Glomerular visceral epithelial cell (primary cell): ENCODE data around the gene EDC4.
"Not testable (repeated sequence)": the region's sequence is repeated elsewhere in the genome, so short reads cannot be mapped to it uniquely, and the experiment has no call there.

ENCODE experiments used
- DNase-seq: peaks from one replicate; pipeline ENCODE4 v3.0.0-alpha.2; 2016; ENCODE audit errors: extremely low spot score

Gene EDC4, protein sequence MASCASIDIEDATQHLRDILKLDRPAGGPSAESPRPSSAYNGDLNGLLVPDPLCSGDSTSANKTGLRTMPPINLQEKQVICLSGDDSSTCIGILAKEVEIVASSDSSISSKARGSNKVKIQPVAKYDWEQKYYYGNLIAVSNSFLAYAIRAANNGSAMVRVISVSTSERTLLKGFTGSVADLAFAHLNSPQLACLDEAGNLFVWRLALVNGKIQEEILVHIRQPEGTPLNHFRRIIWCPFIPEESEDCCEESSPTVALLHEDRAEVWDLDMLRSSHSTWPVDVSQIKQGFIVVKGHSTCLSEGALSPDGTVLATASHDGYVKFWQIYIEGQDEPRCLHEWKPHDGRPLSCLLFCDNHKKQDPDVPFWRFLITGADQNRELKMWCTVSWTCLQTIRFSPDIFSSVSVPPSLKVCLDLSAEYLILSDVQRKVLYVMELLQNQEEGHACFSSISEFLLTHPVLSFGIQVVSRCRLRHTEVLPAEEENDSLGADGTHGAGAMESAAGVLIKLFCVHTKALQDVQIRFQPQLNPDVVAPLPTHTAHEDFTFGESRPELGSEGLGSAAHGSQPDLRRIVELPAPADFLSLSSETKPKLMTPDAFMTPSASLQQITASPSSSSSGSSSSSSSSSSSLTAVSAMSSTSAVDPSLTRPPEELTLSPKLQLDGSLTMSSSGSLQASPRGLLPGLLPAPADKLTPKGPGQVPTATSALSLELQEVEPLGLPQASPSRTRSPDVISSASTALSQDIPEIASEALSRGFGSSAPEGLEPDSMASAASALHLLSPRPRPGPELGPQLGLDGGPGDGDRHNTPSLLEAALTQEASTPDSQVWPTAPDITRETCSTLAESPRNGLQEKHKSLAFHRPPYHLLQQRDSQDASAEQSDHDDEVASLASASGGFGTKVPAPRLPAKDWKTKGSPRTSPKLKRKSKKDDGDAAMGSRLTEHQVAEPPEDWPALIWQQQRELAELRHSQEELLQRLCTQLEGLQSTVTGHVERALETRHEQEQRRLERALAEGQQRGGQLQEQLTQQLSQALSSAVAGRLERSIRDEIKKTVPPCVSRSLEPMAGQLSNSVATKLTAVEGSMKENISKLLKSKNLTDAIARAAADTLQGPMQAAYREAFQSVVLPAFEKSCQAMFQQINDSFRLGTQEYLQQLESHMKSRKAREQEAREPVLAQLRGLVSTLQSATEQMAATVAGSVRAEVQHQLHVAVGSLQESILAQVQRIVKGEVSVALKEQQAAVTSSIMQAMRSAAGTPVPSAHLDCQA (N-terminal part only)

DNA sequence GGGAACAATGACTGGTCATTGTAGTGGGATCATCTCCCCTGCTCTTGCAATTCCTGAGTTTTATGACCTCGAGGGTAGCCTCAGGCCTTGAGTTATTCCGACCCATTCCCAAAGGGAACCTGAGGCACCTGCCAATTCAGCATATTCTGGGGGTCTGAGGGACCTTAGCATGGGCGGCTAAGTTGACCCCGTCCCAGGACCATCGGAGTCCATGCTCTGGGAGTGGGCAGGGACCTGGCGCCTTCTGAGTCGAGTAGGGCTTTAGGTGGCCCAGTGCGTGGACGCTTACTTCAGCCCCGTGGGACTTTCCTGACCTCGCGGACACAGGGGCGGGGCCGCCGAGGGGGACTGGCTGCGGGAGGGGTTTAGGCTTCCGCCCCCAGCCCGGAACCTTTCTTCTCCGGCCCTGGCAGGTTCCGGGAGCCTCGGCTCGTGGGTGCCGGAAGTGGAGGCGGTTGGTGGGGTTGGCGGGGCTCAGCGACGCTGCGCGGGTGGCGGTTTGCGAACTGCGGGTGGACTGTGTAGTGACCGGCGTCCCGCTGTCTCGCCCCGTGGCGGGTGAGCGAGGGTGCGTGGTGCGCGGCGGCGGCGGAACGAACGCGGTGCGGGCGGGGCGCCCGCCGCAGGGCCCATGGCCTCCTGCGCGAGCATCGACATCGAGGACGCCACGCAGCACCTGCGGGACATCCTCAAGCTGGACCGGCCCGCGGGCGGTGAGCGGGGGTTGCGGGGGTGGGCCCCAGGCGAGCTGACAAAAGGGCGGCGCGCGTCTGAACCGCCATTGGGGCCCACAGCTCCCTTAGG is at the start of gene EDC4:
Gene EDC4 (plus strand): TSS at position 422 of the 804 bp plus-strand sequence. CDS start 210 bp downstream, at position 632.
- peak; percentile 81 for DNase-seq

- no peak for DNase-seq
These were observed 47.7 kb upstream of the EDC4 start for GRCh38 chr16:67825119-67825518.

DNA sequence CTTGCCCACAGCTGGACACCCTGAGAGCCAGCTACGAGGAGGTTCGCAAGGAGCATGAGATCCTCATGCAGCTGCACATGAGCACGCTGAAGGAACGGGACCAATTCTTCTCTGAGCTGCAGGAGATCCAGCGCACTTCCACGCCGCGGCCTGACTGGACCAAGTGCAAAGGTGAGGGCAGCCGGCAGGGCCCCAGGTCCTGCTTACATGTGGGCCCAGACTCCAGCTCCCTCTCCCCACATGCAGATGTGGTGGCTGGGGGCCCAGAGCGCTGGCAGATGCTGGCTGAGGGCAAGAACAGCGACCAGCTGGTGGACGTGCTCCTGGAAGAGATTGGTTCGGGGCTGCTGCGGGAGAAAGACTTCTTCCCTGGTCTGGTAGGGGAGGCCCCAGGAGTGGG is 46.9 kb upstream of the EDC4 start:
- DNase-seq: no peak

- DNase-seq: no peak
These were observed 44.2 kb upstream of the EDC4 start for GRCh38 chr16:67828651-67829050.

DNA sequence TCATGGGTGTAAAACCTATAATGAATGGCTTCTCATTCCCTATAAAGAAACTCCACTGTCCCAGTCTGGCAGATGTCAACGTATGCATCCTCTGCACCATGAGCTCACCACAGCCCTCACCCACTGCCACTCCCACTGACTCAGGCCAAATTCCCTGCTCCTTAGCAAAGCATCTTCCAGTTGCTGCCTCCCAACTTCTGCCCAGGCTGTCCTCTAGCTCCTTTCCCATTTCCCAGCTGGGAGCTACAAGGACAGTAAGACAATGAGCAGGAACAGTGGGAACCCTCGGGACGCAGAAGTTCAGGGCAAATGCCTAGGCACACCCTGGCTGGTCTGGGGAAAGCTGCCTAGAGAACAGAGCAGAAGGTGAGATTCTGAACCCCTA is 39.8 kb upstream of the EDC4 start:
- peak; percentile 52 for DNase-seq

DNA sequence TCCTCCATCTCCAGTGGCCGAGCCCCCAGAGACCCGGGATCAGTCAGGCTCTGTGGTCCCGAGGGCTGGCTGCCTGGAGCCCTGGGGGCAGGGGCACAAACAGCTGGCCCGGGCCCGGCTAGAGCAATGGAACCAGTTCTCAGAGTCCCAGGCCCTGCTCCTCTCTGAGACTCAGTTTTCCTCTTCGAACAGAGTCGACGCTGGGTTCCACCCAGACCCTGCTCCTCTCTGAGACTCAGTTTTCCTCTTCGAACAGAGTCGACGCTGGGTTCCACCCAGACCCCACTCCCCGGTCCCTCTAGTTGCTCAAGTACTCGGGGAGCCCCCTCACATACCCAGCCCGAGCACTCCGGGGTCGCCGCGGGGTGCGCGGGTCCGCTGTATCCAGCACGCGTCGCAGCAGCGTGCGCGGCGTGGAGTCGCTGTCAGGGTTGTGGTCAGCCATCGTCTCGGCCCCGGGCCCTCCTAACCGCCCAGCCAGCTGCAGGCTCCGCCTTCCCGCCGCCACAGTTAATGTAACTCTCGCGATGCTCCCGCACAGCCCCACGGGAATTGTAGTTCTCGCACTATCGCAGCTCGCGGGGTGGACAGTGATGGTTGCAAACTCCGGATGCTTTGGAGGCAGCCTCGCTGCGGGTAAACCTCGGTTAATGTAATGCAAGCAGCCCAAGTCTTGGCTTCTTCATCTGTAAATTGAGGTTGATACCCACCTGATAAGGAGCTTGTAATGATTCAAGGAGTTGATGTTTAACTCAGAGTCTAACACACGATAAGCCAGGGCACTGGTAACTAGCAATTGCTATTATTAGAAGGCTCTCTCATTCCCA is 39.2 kb upstream of the EDC4 start:
- peak; percentile 85 for DNase-seq

DNA sequence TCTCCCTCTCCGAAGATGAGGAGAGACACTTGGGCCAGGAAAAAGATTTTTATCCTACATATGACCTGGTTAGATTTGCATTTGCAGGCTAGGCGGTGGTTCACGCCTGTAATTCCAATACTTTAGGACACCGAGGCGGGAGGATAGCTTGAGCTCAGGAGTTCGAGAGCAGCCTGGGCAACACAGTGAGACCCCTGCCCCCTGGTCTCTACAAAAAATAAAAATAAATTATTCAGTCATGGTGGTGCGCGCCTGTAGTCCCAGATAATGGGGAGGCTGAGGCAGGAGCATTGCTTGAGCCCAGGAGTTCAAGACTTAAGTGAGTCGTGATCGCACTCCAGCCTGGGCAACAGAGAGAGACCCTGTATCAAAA is 38.6 kb upstream of the EDC4 start:
- DNase-seq: no peak

GRCh38 chr16:67837190-67837589 is 35.7 kb upstream of the EDC4 start:
- DNase-seq: not testable (repeated sequence)

DNA sequence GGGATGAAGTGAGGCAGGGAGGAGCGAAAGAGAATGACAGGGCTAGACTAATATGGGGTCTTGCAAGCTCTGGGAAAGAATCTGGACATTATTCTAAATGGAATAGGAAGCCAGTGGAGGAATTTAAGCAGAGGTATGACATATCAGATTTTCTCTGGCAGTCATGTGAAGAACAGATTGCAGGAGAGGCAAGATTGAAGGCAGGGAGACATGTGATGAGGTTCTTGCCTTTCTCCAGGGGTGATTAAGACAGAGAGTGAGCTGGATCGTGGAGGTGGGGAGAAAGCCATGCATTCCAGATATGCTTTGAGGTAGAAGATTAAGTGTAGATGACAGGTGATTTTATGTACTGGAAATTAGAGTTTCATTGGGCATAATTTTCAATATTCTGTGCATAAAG is 35.0 kb upstream of the EDC4 start:
- DNase-seq: no peak

DNA sequence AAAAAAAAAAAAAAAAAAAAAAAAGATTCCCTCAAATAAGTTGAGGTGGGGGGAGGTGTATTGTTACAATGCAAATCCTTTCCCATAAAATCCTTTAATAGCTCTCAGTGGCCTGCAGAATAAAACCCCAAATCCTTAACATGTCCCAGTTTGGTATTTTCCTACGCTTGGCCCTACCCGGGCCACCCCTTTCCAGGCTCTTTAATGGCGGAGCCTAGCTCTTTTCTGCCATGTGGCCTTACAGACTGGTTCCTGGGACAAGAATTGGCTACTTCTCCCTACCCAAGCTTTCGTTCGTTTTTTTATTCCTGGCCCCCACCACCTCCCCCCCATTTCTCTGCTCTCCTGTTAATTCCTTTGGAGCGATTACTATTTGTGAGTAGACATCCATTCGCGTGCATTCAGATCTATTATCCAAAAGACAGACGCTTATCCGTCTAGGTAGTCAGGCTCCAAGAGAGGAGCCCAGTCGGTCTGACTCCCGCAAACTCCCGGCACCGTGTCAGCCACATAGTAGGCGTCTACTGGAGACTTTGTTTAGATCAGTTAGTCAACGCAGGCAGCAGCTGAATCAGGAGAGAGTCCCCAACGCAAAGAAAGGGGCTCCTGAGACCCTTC is 31.5 kb upstream of the EDC4 start:
- DNase-seq: no peak

DNA sequence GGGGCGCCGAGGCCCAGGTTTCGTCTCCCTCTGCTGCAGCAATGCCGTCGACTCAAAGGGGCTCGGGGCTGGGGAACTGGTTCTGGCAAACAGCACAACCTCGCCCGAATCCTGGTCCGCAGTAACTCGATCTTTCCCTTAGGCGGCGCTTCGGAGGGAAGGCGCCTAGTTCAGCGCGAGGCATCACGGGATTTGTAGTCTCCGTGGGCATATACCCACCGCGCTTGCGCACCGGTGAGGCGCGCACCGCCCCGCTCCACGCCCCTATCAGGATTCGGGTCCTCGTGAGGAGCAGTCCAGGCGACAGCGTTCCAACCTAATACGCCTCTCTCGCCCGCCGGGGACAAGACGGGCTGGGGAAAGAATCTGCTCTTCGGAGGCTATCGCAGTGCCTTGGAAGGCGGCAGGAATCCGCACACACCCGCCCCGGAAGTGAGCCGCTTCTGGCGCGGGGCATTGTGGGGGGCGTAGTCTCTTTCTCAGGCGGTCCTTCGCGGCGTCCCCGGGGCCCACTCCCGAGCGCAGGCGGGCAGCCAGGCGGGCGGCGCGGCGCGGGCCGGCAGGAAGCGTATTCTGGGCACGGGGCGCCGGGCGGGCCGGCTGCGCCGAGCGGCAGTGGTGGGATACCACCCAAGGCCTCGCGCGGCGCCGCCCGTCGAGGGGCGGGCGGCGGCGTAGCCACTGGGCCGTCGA is 30.9 kb upstream of the EDC4 start, which contains the start of gene THAP11:
Gene THAP11 (plus strand): TSS at position 505 of the 693 bp plus-strand sequence. CDS start 235 bp downstream, outside the sequence.
- peak; percentile 92 for DNase-seq

GRCh38 chr16:67842509-67843342 is 30.1 kb upstream of the EDC4 start:
- no peak for DNase-seq

DNA sequence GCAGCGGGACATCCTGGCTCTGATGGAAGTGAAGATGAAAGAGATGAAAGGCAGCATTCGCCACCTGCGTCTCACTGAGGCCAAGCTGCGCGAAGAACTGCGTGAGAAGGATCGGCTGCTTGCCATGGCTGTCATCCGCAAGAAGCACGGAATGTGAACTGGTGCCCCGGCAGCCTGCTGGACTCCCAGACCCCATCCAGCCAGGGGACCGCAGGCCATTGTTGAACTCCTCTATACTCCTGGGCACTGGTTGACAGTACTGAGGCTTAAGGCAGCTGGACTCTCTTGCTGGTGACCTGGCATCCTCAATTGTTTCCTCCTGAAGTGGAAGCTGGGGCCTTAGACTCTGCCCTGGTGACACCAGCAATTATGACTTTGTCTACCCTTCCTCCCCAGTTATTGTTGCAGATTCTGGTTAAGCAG is 29.5 kb upstream of the EDC4 start:
- no peak for DNase-seq

GRCh38 chr16:67844497-67844896 is 28.4 kb upstream of the EDC4 start:
- peak; percentile 42 for DNase-seq

- no peak for DNase-seq
These were observed 27.4 kb upstream of the EDC4 start for GRCh38 chr16:67845291-67846062.

GRCh38 chr16:67846063-67846319 is 26.9 kb upstream of the EDC4 start:
- DNase-seq: no peak

GRCh38 chr16:67846320-67847063 is 26.4 kb upstream of the EDC4 start, which contains the start of gene NUTF2:
NUTF2 (plus strand) TSS chr16:67846933; CDS start chr16:67865131, 18,198 bp downstream.
- DNase-seq: peak; percentile 95
